IgD-negative memory B cell (primary cell): ENCODE results near the gene DLG2. TPM values are rescaled to one million over a fixed set of nuclear protein-coding genes. Genes with fewer than 3 reads are reported as not detected.

Source experiments
- H3K27ac Mint-ChIP-seq, 3 donors: one replicate each; pipeline ENCODE4 v1.8.0; 2020 to 2022; ENCODE audit warnings: mild to moderate bottlenecking in 3 of 3, mixed read lengths in 3 of 3, moderate library complexity in 1 of 3
- H3K27me3 Mint-ChIP-seq: one replicate; pipeline ENCODE4 v1.8.0; 2021; ENCODE audit warnings: mixed read lengths
- H3K36me3 Mint-ChIP-seq: one replicate; pipeline ENCODE4 v1.8.0; 2020; ENCODE audit warnings: mild to moderate bottlenecking, mixed read lengths
- H3K4me1 Mint-ChIP-seq, 3 donors: one replicate each; pipeline ENCODE4 v1.8.0; 2020 to 2022; ENCODE audit warnings: mixed read lengths in 3 of 3, mild to moderate bottlenecking in 1 of 3
- H3K4me3 Mint-ChIP-seq, 4 donors: one replicate each; pipeline ENCODE4 v1.8.0; 2020 to 2022; ENCODE audit warnings: mild to moderate bottlenecking in 4 of 4, mixed read lengths in 4 of 4, moderate library complexity in 3 of 4
- H3K9me3 Mint-ChIP-seq, 3 donors: one replicate each; pipeline ENCODE4 v1.8.0; 2020 to 2021; ENCODE audit warnings: mixed read lengths in 3 of 3, mild to moderate bottlenecking in 1 of 3
- polyA plus RNA-seq: library from polyadenylated mRNA; unstranded; fragments of 300-500 nt; fragmentation: Illumina TruSeq; gene quantifications from one replicate; pipeline ENCODE4 v1.2.3, GENCODE V29; 2021

The DLG2 gene
- polyA plus RNA-seq, 1 donor from 2014 or later = 2.0 TPM

DNA sequence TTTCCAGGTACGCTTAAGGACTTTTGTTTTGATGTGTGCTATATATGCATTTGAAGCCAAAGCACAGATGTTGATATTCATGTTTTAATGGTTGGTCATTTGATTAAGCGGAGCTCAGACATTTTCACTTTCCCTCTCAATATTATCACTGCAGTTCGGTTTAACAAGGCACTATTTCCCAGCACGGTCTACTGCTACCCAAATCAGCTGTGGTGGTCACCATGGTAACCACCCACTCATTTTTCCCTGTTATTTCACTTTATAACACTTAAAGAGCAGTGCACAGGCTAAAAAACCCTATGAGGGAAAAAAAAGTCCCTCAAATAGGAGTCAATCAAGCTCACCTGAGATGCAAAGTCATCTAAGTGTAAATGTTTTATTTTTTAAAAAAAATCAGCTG, 1901.4 kb downstream of the DLG2 start:
- Mint-ChIP-seq H3K4me1 (peaks cover 8 to 19% (median 18%) of the 10 kb centered on the region in 3 donors), H3K9me3 (no peaks in the 10 kb centered on the region), H3K27ac (no peak overlapping the region), H3K36me3 (no peaks in the 10 kb centered on the region), H3K4me3 (peak overlapping the region in 2 of 4 donors; percentile 34 to 70), H3K27me3 (peaks cover 9% of the 10 kb centered on the region)

- Mint-ChIP-seq H3K27ac (no peak overlapping the region), H3K4me1 (peaks cover 8 to 19% (median 18%) of the 10 kb centered on the region in 3 donors), H3K4me3 (peak overlapping the region in 2 of 4 donors; percentile 70 to 89), H3K9me3 (no peaks in the 10 kb centered on the region), H3K27me3 (peaks cover 9% of the 10 kb centered on the region), H3K36me3 (no peaks in the 10 kb centered on the region)
Observed at GRCh38 chr11:83725269-83725560, 1901.9 kb downstream of the DLG2 start.

DNA sequence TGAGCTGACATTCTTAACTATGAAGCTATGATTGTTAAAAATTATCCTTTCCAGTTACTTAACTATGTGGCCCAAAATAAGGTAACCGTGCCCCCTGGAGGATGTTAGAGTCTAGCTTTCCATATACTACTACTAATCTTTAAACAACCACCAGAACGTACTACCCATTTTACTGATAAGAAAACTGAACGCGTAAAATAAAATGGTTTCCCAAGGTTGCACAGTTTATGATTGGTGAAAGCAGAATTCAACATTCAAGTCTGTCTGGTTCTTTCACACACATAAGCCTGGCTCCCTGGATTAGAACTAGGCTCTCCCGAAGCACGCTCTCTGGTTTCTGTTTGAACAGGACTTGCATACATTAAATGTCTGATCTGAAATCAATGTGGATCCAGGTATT, 1903.1 kb downstream of the DLG2 start:
- H3K27me3 Mint-ChIP-seq = peaks cover 9% of the 10 kb centered on the region
- H3K4me1 Mint-ChIP-seq = peaks cover 8 to 19% (median 18%) of the 10 kb centered on the region in 3 donors
- no peaks in the 10 kb centered on the region for H3K9me3 Mint-ChIP-seq
- H3K36me3 Mint-ChIP-seq = no peaks in the 10 kb centered on the region
- peak overlapping the region; percentile 66 to 89 (median 78) for H3K4me3 Mint-ChIP-seq
- H3K27ac Mint-ChIP-seq = peak overlapping the region in 1 of 3 donors; percentile 20

GRCh38 chr11:83722392-83723119, 1904.6 kb downstream of the DLG2 start:
- H3K36me3 Mint-ChIP-seq = no peaks in the 10 kb centered on the region
- peaks cover 8 to 19% (median 18%) of the 10 kb centered on the region in 3 donors for H3K4me1 Mint-ChIP-seq
- peaks cover 9% of the 10 kb centered on the region for H3K27me3 Mint-ChIP-seq
- H3K9me3 Mint-ChIP-seq = no peaks in the 10 kb centered on the region
- no peak overlapping the region for H3K27ac Mint-ChIP-seq
- H3K4me3 Mint-ChIP-seq = no peak overlapping the region

- Mint-ChIP-seq H3K9me3 (no peaks in the 10 kb centered on the region), H3K27me3 (peaks cover 8% of the 10 kb centered on the region), H3K27ac (no peak overlapping the region), H3K36me3 (peaks cover 2% of the 10 kb centered on the region), H3K4me3 (no peak overlapping the region), H3K4me1 (peaks cover 8 to 18% (median 14%) of the 10 kb centered on the region in 3 donors)
Observed at GRCh38 chr11:83721263-83721662, 1905.9 kb downstream of the DLG2 start.

DNA sequence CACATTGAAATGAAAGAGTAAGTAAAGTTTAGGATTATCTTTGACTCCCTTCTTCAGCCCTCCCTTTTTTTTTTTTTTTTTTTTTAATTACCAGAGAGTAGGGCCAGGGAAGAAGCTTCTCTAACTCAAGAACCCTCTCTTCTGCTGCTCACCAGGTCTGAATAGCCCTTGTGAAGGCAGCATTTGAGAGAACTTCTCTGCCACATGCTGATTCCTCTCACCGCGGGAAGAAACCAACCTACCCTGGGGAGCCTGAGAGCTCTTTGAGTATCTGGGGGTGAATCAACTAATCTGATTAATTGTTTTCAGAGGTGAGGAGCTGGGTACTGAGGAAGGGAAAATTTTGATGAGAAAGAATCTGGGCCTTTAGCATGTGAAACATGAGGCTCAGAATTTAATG, 1906.5 kb downstream of the DLG2 start:
- H3K36me3 Mint-ChIP-seq = peaks cover 2% of the 10 kb centered on the region
- H3K4me3 Mint-ChIP-seq = no peak overlapping the region
- peaks cover 6 to 16% (median 12%) of the 10 kb centered on the region in 3 donors for H3K4me1 Mint-ChIP-seq
- H3K9me3 Mint-ChIP-seq = no peaks in the 10 kb centered on the region
- peaks cover 8% of the 10 kb centered on the region for H3K27me3 Mint-ChIP-seq
- H3K27ac Mint-ChIP-seq = no peak overlapping the region

DNA sequence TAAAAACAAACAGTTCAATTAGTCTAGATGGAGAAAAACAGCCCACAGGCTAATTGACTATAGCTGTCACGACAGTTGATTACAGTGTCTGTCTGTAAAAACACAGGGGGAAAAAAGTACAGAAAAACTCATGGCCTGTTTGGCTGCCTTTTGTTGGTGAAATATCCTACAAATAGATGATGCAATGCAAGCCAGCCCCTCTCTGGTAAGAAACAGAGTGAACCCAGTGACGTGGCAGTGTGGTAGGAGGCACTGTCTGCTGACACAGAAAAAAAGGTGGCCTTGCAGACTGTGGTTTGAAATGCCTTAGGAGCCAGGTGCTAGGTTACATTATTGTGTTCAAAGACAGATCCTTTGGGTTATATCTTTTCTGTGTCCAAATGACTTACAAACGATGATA, 1909.6 kb downstream of the DLG2 start:
- Mint-ChIP-seq H3K9me3 (no peaks in the 10 kb centered on the region), H3K4me1 (no peaks in the 10 kb centered on the region)

DNA sequence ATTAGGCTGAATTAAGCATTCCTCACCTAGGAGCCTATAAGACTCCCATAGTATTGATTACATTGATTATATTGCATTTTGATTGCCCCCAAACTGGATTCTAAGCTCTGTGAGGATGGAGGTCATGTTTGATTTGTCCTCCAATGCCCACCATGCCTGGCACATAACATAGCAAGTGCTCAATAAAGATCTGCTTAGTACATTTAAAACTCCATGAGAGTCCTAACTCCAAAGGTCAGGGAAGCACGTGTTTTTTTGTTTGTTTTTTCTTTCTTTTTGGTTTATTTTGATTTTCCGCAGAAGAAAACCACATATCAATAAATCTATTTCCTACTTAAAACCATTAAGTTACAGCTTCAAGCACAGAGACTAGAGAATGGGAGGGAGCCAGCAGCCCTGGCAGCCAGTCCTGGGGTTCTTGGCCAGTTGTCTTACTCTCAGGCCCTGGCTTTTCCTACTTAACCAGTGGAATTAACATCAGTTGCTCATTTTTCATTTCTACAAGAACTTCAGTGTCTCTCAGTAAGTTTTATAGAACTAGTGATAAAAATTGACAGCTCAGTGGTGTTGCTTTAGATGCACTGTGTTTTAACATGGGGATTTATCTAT, 1911.1 kb downstream of the DLG2 start:
- Mint-ChIP-seq H3K4me3 (no peak overlapping the region), H3K9me3 (no peaks in the 10 kb centered on the region), H3K4me1 (no peaks in the 10 kb centered on the region), H3K27me3 (peaks cover 13% of the 10 kb centered on the region), H3K36me3 (peaks cover 2% of the 10 kb centered on the region), H3K27ac (no peak overlapping the region)

More for the DNA sequence above, 1909.6 kb downstream of the DLG2 start:
- no peak overlapping the region for H3K27ac Mint-ChIP-seq
- H3K36me3 Mint-ChIP-seq = peaks cover 2% of the 10 kb centered on the region
- H3K4me3 Mint-ChIP-seq = no peak overlapping the region
- H3K27me3 Mint-ChIP-seq = peaks cover 4% of the 10 kb centered on the region

DNA sequence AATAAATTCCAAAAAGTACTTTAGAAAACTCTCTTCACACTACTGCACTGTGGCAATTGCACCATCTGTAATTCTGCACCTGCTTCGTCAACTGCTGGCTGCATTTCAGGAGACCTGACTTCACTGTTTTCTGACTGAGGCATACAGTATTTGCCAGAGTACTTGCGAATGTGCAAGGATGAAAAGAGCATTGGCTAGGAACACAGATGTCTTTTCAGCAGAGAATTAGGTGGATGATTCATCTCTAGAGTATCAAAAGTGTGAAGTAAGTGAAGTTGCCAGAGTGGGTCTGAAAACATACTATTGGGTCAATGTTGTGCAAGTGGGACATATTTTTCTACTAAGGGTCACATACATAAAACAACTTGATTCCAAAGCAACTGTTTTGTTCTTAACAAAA, 1913.4 kb downstream of the DLG2 start:
- Mint-ChIP-seq H3K36me3 (peaks cover 2% of the 10 kb centered on the region), H3K27ac (no peak overlapping the region), H3K9me3 (no peaks in the 10 kb centered on the region), H3K4me3 (no peak overlapping the region), H3K4me1 (no peaks in the 10 kb centered on the region), H3K27me3 (peaks cover 13% of the 10 kb centered on the region)

DNA sequence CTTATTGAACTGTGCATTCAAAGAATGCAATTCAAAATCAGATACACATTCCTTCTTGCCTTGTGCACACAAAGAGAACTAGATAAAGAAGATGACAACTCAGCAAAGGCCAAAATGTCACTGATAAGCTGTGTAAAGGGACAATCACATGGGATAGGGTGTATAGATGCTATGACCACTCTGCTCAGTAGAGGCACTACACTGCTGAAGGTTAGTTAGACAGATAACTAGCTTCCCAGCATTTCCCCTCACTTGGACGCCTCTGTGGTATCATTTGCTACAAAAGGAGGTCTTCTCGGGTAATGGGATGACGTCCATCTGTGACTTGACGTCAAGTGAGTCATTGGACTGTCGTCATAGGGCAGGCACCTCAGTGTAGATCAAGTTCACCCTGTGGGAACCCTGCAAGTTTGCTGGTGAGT, 1916.0 kb downstream of the DLG2 start:
- peaks cover 13% of the 10 kb centered on the region for H3K27me3 Mint-ChIP-seq

DNA sequence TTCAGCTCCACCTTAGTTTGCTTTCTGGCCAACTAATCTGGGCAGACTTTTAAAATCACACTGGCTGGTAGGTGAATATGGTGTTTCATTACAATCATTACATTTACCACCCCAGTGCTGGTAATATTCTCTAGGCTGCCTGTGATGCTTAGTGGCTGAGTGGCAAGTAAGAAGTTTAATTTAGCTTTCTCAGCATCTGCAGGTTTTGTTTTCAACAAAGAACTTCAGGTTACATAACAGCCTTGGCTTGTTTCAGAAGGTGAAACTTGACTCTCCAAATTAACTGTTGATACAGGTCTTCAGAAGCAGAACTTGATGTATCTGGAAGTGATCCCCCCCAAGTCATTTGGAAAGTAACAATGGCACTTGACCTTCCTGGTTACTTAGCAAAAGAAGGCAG, 1917.7 kb downstream of the DLG2 start:
- Mint-ChIP-seq H3K9me3 (no peaks in the 10 kb centered on the region), H3K27ac (no peak overlapping the region), H3K4me3 (no peak overlapping the region), H3K27me3 (peaks cover 13% of the 10 kb centered on the region), H3K36me3 (no peaks in the 10 kb centered on the region), H3K4me1 (no peaks in the 10 kb centered on the region)

More for the DNA sequence above, 1916.0 kb downstream of the DLG2 start:
- no peaks in the 10 kb centered on the region for H3K4me1 Mint-ChIP-seq
- H3K36me3 Mint-ChIP-seq = no peaks in the 10 kb centered on the region
- no peak overlapping the region for H3K4me3 Mint-ChIP-seq
- H3K9me3 Mint-ChIP-seq = no peaks in the 10 kb centered on the region
- no peak overlapping the region for H3K27ac Mint-ChIP-seq

GRCh38 chr11:83706566-83706965, 1920.6 kb downstream of the DLG2 start:
- Mint-ChIP-seq H3K27me3 (no peaks in the 10 kb centered on the region), H3K9me3 (no peaks in the 10 kb centered on the region), H3K36me3 (no peaks in the 10 kb centered on the region), H3K27ac (no peak overlapping the region), H3K4me3 (no peak overlapping the region), H3K4me1 (no peaks in the 10 kb centered on the region)

DNA sequence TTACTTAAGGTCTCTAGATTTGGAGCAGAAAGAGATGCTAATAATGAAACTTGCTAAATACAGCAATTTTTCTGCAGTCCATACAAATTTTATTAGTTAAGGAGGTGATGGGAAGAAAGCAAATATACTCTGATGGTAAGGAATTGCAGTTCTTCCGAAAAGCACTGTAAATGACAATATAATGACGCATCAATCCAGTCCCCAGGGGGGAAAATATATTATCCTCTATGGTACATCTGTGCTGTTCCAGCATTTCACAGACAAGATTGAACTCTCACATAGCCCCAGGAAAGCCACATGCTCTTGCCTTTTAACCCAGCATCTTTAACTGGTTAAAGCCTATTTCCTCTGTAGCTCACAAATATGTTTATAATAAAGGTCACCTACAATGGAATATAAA, 1924.3 kb downstream of the DLG2 start:
- Mint-ChIP-seq H3K9me3 (no peaks in the 10 kb centered on the region), H3K27me3 (peaks cover 2% of the 10 kb centered on the region), H3K4me1 (no peaks in the 10 kb centered on the region), H3K27ac (no peak overlapping the region), H3K4me3 (no peak overlapping the region), H3K36me3 (no peaks in the 10 kb centered on the region)

GRCh38 chr11:83697518-83697917, 1929.6 kb downstream of the DLG2 start:
- Mint-ChIP-seq H3K27ac (no peak overlapping the region), H3K4me3 (no peak overlapping the region)

GRCh38 chr11:83695046-83695445, 1932.1 kb downstream of the DLG2 start:
- peaks cover 0 to 2% (median 0%) of the 10 kb centered on the region in 3 donors for H3K9me3 Mint-ChIP-seq
- H3K4me1 Mint-ChIP-seq = no peaks in the 10 kb centered on the region
- no peak overlapping the region for H3K4me3 Mint-ChIP-seq
- no peak overlapping the region for H3K27ac Mint-ChIP-seq
- H3K36me3 Mint-ChIP-seq = no peaks in the 10 kb centered on the region
- peaks cover 6% of the 10 kb centered on the region for H3K27me3 Mint-ChIP-seq

More at GRCh38 chr11:83697518-83697917, 1929.6 kb downstream of the DLG2 start:
- Mint-ChIP-seq H3K4me1 (no peaks in the 10 kb centered on the region), H3K9me3 (peaks cover 0 to 2% (median 0%) of the 10 kb centered on the region in 3 donors), H3K36me3 (no peaks in the 10 kb centered on the region), H3K27me3 (peaks cover 3% of the 10 kb centered on the region)
